ENCODE measurements around the gene CH25H. TPM values are rescaled to one million over a fixed set of nuclear protein-coding genes. Genes with fewer than 3 reads are reported as not detected.
"Not testable (repeated sequence)": the region's sequence is repeated elsewhere in the genome, so short reads cannot be mapped to it uniquely, and the experiment has no call there.

CH25H gene
- total and polyA plus RNA-seq, 7 experiments from 2014 or later, result 0.11 to 0.34 TPM; not detected in 5

DNA sequence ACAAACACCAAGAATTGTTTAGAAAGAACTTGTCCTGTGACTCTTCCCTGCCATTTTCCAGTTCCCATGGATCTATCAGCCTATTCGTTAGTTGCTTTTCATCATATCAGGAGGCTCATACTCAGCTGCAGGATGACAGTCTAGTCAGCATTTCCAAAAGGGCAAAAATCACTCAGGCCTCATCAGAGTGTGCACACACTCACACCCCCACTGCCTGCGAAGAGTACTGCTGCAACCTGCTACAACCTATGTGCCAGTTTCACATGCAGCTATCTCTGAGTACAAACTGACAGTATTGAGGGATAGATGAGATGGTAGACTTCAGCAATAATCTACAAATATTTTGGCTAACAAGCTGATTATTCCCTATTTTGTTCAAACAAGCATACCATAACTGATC, 24.2 kb downstream of the CH25H start:
- Mint-ChIP-seq H3K4me1 (no peaks in the 10 kb centered on the region), H3K27me3 (peaks cover 0 to 33% (median 9%) of the 10 kb centered on the region in 5 donors), H3K27ac (no peak overlapping the region), H3K36me3 (no peaks in the 10 kb centered on the region), H3K4me3 (no peak overlapping the region), H3K9me3 (peaks cover 0 to 5% (median 0%) of the 10 kb centered on the region in 11 donors)
- POLR2A ChIA-PET, result no interaction called here
- H3K4me1 ChIP-seq (ENCODE audit: control insufficient read depth in 2 of 2, insufficient read depth in 2 of 2, low read length in 2 of 2), result no peaks in the 10 kb centered on the region
- no peak overlapping the region for H3K4me3 ChIP-seq (ENCODE audit: low read length)
- DNase-seq (no peak), ATAC-seq (no peak)
- no peaks in the 10 kb centered on the region for H3K36me3 ChIP-seq (ENCODE audit: control insufficient read depth in 2 of 3, insufficient read depth in 3 of 3, low read length in 3 of 3)
- CTCF ChIA-PET, result no interaction called here
- H3K9me3 ChIP-seq (ENCODE audit: control insufficient read depth in 2 of 3, low read length in 3 of 3), result no peaks in the 10 kb centered on the region
- H3K27me3 ChIP-seq (ENCODE audit: control insufficient read depth in 2 of 2, insufficient read depth in 2 of 2, low read length in 2 of 2), result no peaks in the 10 kb centered on the region
- no peak overlapping the region for H3K27ac ChIP-seq (ENCODE audit: low read depth, low read length)
- intact Hi-C loops (cut with micrococcal nuclease), result no loop called here

DNA sequence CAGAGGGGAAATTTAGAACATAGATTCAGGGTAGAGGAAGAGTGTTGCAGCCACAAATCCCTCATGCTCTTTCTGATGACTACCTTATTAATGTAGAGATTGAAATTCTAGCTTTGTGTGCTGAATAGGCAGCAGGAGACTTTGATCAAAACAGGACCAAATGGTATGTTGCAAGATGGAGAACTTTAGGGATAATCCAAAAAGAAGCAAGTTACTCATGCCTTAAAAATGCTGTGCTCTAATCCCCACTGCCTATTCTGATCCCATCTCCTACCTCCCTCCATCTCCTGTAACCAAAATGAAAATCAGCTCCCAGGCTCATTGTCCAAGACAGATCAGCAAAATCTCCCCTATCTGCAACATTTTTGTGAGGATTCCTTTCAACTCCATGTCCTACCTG, 31.3 kb downstream of the CH25H start:
- H3K27ac ChIP-seq (ENCODE audit: low read depth, low read length), result no peak overlapping the region
- ATAC-seq (no peak), DNase-seq (no peak)
- no peaks in the 10 kb centered on the region for H3K9me3 ChIP-seq (ENCODE audit: control insufficient read depth in 2 of 3, low read length in 3 of 3)
- Mint-ChIP-seq H3K4me3 (no peak overlapping the region), H3K4me1 (peaks cover 0 to 2% (median 0%) of the 10 kb centered on the region in 7 donors), H3K27ac (no peak overlapping the region), H3K27me3 (peaks cover 16 to 40% (median 19%) of the 10 kb centered on the region in 5 donors), H3K9me3 (peaks cover 0 to 3% (median 0%) of the 10 kb centered on the region in 11 donors), H3K36me3 (no peaks in the 10 kb centered on the region)
- H3K36me3 ChIP-seq (ENCODE audit: control insufficient read depth in 2 of 3, insufficient read depth in 3 of 3, low read length in 3 of 3), result no peaks in the 10 kb centered on the region
- H3K27me3 ChIP-seq (ENCODE audit: control insufficient read depth in 2 of 2, insufficient read depth in 2 of 2, low read length in 2 of 2), result no peaks in the 10 kb centered on the region
- H3K4me3 ChIP-seq (ENCODE audit: low read length), result no peak overlapping the region
- CTCF ChIA-PET, result no interaction called here
- POLR2A ChIA-PET, result no interaction called here
- H3K4me1 ChIP-seq (ENCODE audit: control insufficient read depth in 2 of 2, insufficient read depth in 2 of 2, low read length in 2 of 2), result no peaks in the 10 kb centered on the region
- intact Hi-C loops (cut with micrococcal nuclease), result no loop called here

DNA sequence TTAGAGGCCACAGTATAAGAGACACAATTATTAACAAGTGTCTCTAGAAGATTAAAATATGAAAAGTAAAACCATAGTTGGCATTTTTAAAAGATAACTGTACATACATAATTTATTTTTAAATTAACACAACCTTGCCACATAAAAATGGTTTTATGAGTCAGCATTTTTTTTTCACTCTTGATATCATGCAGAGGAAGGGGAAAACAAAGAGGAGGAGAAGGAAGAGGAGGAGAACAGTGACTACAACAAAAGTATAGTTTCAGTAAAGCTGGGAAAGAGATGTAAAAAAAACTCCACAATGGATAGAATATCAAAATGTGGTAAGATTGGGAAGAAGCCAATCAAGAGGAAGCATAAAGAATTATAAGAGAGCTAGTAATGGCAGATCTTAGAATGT, 34.0 kb downstream of the CH25H start:
- H3K4me1 ChIP-seq (ENCODE audit: control insufficient read depth in 2 of 2, insufficient read depth in 2 of 2, low read length in 2 of 2), result no peaks in the 10 kb centered on the region
- ChIA-PET POLR2A (interaction anchor here (0.5 kb wide), 1 partner anchor 42 kb away, joined by 3 read pairs; no protein-coding TSS in a partner anchor), CTCF (no interaction called here)
- no peaks in the 10 kb centered on the region for H3K9me3 ChIP-seq (ENCODE audit: control insufficient read depth in 2 of 3, low read length in 3 of 3)
- no peaks in the 10 kb centered on the region for H3K36me3 ChIP-seq (ENCODE audit: control insufficient read depth in 2 of 3, insufficient read depth in 3 of 3, low read length in 3 of 3)
- Mint-ChIP-seq H3K9me3 (peaks cover 0 to 2% (median 0%) of the 10 kb centered on the region in 11 donors), H3K4me3 (no peak overlapping the region), H3K4me1 (peaks cover 0 to 2% (median 0%) of the 10 kb centered on the region in 7 donors), H3K36me3 (peaks cover 0 to 2% (median 0%) of the 10 kb centered on the region in 5 donors), H3K27me3 (peaks cover 10 to 58% (median 19%) of the 10 kb centered on the region in 5 donors), H3K27ac (no peak overlapping the region)
- no peaks in the 10 kb centered on the region for H3K27me3 ChIP-seq (ENCODE audit: control insufficient read depth in 2 of 2, insufficient read depth in 2 of 2, low read length in 2 of 2)
- H3K4me3 ChIP-seq (ENCODE audit: low read length), result no peak overlapping the region
- intact Hi-C loops (cut with micrococcal nuclease), result no loop called here
- no peak for DNase-seq
- ATAC-seq, result no peak
- no peak overlapping the region for H3K27ac ChIP-seq (ENCODE audit: low read depth, low read length)

- H3K27me3 Mint-ChIP-seq, result peaks cover 10 to 64% (median 19%) of the 10 kb centered on the region in 5 donors
- POLR2A ChIA-PET, result no interaction called here
- ATAC-seq (no peak), DNase-seq (no peak)
- no peak overlapping the region for H3K27ac Mint-ChIP-seq
- H3K27ac ChIP-seq (ENCODE audit: low read depth, low read length), result no peak overlapping the region
- H3K36me3 Mint-ChIP-seq, result peaks cover 0 to 2% (median 0%) of the 10 kb centered on the region in 5 donors
- CTCF ChIA-PET, result no interaction called here
- no peak overlapping the region for H3K4me3 Mint-ChIP-seq
- H3K36me3 ChIP-seq (ENCODE audit: control insufficient read depth in 2 of 3, insufficient read depth in 3 of 3, low read length in 3 of 3), result no peaks in the 10 kb centered on the region
- H3K4me1 ChIP-seq (ENCODE audit: control insufficient read depth in 2 of 2, insufficient read depth in 2 of 2, low read length in 2 of 2), result no peaks in the 10 kb centered on the region
- peaks cover 0 to 2% (median 0%) of the 10 kb centered on the region in 7 donors for H3K4me1 Mint-ChIP-seq
- H3K27me3 ChIP-seq (ENCODE audit: control insufficient read depth in 2 of 2, insufficient read depth in 2 of 2, low read length in 2 of 2), result no peaks in the 10 kb centered on the region
- H3K4me3 ChIP-seq (ENCODE audit: low read length), result no peak overlapping the region
- peaks cover 0 to 2% (median 0%) of the 10 kb centered on the region in 11 donors for H3K9me3 Mint-ChIP-seq
- intact Hi-C loops (cut with micrococcal nuclease), result no loop called here
- no peaks in the 10 kb centered on the region for H3K9me3 ChIP-seq (ENCODE audit: control insufficient read depth in 2 of 3, low read length in 3 of 3)
Observed at GRCh38 chr10:89171996-89172395, 35.1 kb downstream of the CH25H start.

GRCh38 chr10:89171263-89171872, 35.7 kb downstream of the CH25H start:
- ChIA-PET CTCF (no interaction called here), POLR2A (no interaction called here)
- no peaks in the 10 kb centered on the region for H3K9me3 ChIP-seq (ENCODE audit: control insufficient read depth in 2 of 3, low read length in 3 of 3)
- H3K4me3 ChIP-seq (ENCODE audit: low read length), result no peak overlapping the region
- H3K27me3 ChIP-seq (ENCODE audit: control insufficient read depth in 2 of 2, insufficient read depth in 2 of 2, low read length in 2 of 2), result no peaks in the 10 kb centered on the region
- Mint-ChIP-seq H3K36me3 (peaks cover 0 to 2% (median 0%) of the 10 kb centered on the region in 5 donors), H3K27ac (no peak overlapping the region), H3K9me3 (peaks cover 0 to 2% (median 0%) of the 10 kb centered on the region in 11 donors), H3K4me1 (peaks cover 0 to 2% (median 0%) of the 10 kb centered on the region in 7 donors), H3K4me3 (no peak overlapping the region), H3K27me3 (peaks cover 14 to 68% (median 19%) of the 10 kb centered on the region in 5 donors)
- ATAC-seq (no peak), DNase-seq (no peak)
- intact Hi-C loops (cut with micrococcal nuclease), result no loop called here
- no peaks in the 10 kb centered on the region for H3K4me1 ChIP-seq (ENCODE audit: control insufficient read depth in 2 of 2, insufficient read depth in 2 of 2, low read length in 2 of 2)
- no peak overlapping the region for H3K27ac ChIP-seq (ENCODE audit: low read depth, low read length)
- no peaks in the 10 kb centered on the region for H3K36me3 ChIP-seq (ENCODE audit: control insufficient read depth in 2 of 3, insufficient read depth in 3 of 3, low read length in 3 of 3)

DNA sequence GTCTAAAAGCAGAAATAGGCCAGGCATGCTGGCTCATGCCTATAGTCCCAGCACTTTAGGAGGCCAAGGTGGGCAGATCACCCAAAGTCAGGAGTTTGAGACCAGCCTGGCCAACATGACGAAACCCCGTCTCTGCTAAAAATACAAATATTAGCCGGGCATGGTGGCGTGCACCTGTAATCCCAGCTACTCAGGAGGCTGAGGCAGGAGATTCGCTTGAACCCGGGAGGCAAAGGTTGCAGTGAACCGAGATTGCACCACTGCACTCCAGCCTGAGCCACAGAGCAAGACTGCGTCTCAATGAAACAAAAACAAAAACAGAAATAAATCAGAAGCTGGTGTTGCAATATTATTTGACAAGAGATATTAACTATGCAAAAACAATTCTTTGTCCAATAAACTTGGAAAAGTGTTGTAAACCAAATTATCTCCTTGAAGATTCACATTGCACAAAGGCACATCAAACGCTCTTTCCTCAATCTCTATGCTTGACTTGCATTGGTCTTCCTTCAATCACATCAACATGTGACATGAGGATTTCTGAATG, 38.7 kb downstream of the CH25H start:
- intact Hi-C loops (cut with micrococcal nuclease); ATAC-seq; H3K27ac ChIP-seq (ENCODE audit: low read depth, low read length); H3K4me1 ChIP-seq (ENCODE audit: control insufficient read depth in 2 of 2, insufficient read depth in 2 of 2, low read length in 2 of 2); H3K4me3 Mint-ChIP-seq; H3K27ac Mint-ChIP-seq; H3K9me3 Mint-ChIP-seq; DNase-seq; H3K9me3 ChIP-seq (ENCODE audit: control insufficient read depth in 2 of 3, low read length in 3 of 3); H3K36me3 Mint-ChIP-seq; CTCF ChIA-PET; H3K4me3 ChIP-seq (ENCODE audit: low read length); H3K27me3 ChIP-seq (ENCODE audit: control insufficient read depth in 2 of 2, insufficient read depth in 2 of 2, low read length in 2 of 2); H3K36me3 ChIP-seq (ENCODE audit: control insufficient read depth in 2 of 3, insufficient read depth in 3 of 3, low read length in 3 of 3); POLR2A ChIA-PET: not testable (repeated sequence)
- peaks cover 16 to 75% (median 19%) of the 10 kb centered on the region in 5 donors for H3K27me3 Mint-ChIP-seq
- peaks cover 7 to 20% (median 13%) of the 10 kb centered on the region in 7 donors for H3K4me1 Mint-ChIP-seq

DNA sequence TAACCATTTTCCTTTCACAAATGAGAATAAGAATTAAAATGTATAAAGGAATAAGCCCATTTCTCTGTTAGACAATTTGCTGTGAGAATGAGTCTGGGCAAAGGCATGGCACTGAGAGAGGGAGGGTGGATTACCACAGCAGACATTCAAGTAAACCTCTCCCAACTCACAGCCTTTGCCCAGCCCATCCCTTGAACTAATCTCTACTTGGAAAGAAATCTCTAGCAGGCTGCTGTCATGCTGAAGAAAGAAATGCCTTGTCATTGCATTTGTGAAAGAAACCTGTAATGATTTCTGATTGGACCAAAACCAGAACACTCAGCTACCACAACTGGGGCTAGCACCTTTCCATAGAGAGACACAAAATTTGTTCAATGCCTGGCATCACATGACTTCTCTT, 39.2 kb downstream of the CH25H start:
- ChIA-PET CTCF (no interaction called here), POLR2A (no interaction called here)
- Mint-ChIP-seq H3K36me3 (peaks cover 0 to 6% (median 0%) of the 10 kb centered on the region in 5 donors), H3K27me3 (peaks cover 12 to 72% (median 18%) of the 10 kb centered on the region in 5 donors), H3K9me3 (peaks cover 0 to 2% (median 0%) of the 10 kb centered on the region in 11 donors), H3K27ac (no peak overlapping the region), H3K4me3 (no peak overlapping the region), H3K4me1 (peaks cover 7 to 25% (median 18%) of the 10 kb centered on the region in 7 donors)
- intact Hi-C loops (cut with micrococcal nuclease), result no loop called here
- Histone ChIP-seq H3K4me3 (ENCODE audit: low read length) (no peak overlapping the region), H3K27me3 (ENCODE audit: control insufficient read depth in 2 of 2, insufficient read depth in 2 of 2, low read length in 2 of 2) (no peaks in the 10 kb centered on the region), H3K36me3 (ENCODE audit: control insufficient read depth in 2 of 3, insufficient read depth in 3 of 3, low read length in 3 of 3) (no peaks in the 10 kb centered on the region), H3K9me3 (ENCODE audit: control insufficient read depth in 2 of 3, low read length in 3 of 3) (no peaks in the 10 kb centered on the region), H3K4me1 (ENCODE audit: control insufficient read depth in 2 of 2, insufficient read depth in 2 of 2, low read length in 2 of 2) (peaks cover 5 to 8% of the 10 kb centered on the region in 2 donors), H3K27ac (ENCODE audit: low read depth, low read length) (no peak overlapping the region)
- DNase-seq, result no peak
- no peak for ATAC-seq
